NCI-H1930 (cell line): ENCODE results near the gene ZSCAN20.
"Not testable (repeated sequence)": the region's sequence is repeated elsewhere in the genome, so short reads cannot be mapped to it uniquely, and the experiment has no call there.

Experiments used
- DNase-seq, 2 experiments: peaks; one replicate each; lab custom pipeline; 2025; lab: John Stamatoyannopoulos, UW

The ZSCAN20 gene

GRCh38 chr1:33488624-33489023 lies 16.2 kb downstream of the ZSCAN20 start:
- no peak for DNase-seq

- DNase-seq, result no peak
Observed at GRCh38 chr1:33494929-33495328, 22.5 kb downstream of the ZSCAN20 start.

- DNase-seq, result no peak
Observed at GRCh38 chr1:33497410-33497809, 25.0 kb downstream of the ZSCAN20 start.

GRCh38 chr1:33500547-33500946 lies 28.1 kb downstream of the ZSCAN20 start:
- no peak for DNase-seq

GRCh38 chr1:33501309-33501708 lies 28.9 kb downstream of the ZSCAN20 start:
- no peak for DNase-seq

- no peak for DNase-seq
Observed at GRCh38 chr1:33501774-33502173, 29.3 kb downstream of the ZSCAN20 start.

GRCh38 chr1:33502726-33503125 lies 30.3 kb downstream of the ZSCAN20 start:
- DNase-seq, result no peak

- no peak for DNase-seq
Observed at GRCh38 chr1:33503506-33503905, 31.1 kb downstream of the ZSCAN20 start.

- no peak for DNase-seq
Observed at GRCh38 chr1:33507661-33508060, 35.2 kb downstream of the ZSCAN20 start.

GRCh38 chr1:33508151-33508550 lies 35.7 kb downstream of the ZSCAN20 start:
- DNase-seq, result no peak

GRCh38 chr1:33509276-33509675 lies 36.8 kb downstream of the ZSCAN20 start:
- not testable (repeated sequence) for DNase-seq

- no peak for DNase-seq
Observed at GRCh38 chr1:33512226-33513011, 40.0 kb downstream of the ZSCAN20 start.

- no peak for DNase-seq
Observed at GRCh38 chr1:33515112-33515511, 42.7 kb downstream of the ZSCAN20 start.

GRCh38 chr1:33515607-33516006 lies 43.2 kb downstream of the ZSCAN20 start:
- DNase-seq, result no peak

GRCh38 chr1:33516428-33516827 lies 44.0 kb downstream of the ZSCAN20 start:
- no peak for DNase-seq

GRCh38 chr1:33516891-33517567 lies 44.6 kb downstream of the ZSCAN20 start:
- no peak for DNase-seq

GRCh38 chr1:33517596-33518250 lies 45.3 kb downstream of the ZSCAN20 start:
- DNase-seq, result no peak

- DNase-seq, result no peak
Observed at GRCh38 chr1:33519240-33519884, 46.9 kb downstream of the ZSCAN20 start.

- DNase-seq, result no peak
Observed at GRCh38 chr1:33524586-33524985, 52.1 kb downstream of the ZSCAN20 start.

GRCh38 chr1:33527934-33528333 lies 55.5 kb downstream of the ZSCAN20 start:
- DNase-seq, result no peak

GRCh38 chr1:33529957-33530356 lies 57.5 kb downstream of the ZSCAN20 start:
- DNase-seq, result no peak

- no peak for DNase-seq
Observed at GRCh38 chr1:33532250-33532649, 59.8 kb downstream of the ZSCAN20 start.

GRCh38 chr1:33532936-33533335 lies 60.5 kb downstream of the ZSCAN20 start:
- no peak for DNase-seq
